ENCODE data around the gene PCGF3. TPM values are rescaled to one million over a fixed set of nuclear protein-coding genes. Genes with fewer than 3 reads are reported as not detected.

Gene PCGF3
- total and polyA plus RNA-seq, 9 of the 15 experiments (the other 6 are each of a cell fraction or from before 2014, with no cell fraction given), result 2.6 to 46.1 (median 20.3) TPM

DNA sequence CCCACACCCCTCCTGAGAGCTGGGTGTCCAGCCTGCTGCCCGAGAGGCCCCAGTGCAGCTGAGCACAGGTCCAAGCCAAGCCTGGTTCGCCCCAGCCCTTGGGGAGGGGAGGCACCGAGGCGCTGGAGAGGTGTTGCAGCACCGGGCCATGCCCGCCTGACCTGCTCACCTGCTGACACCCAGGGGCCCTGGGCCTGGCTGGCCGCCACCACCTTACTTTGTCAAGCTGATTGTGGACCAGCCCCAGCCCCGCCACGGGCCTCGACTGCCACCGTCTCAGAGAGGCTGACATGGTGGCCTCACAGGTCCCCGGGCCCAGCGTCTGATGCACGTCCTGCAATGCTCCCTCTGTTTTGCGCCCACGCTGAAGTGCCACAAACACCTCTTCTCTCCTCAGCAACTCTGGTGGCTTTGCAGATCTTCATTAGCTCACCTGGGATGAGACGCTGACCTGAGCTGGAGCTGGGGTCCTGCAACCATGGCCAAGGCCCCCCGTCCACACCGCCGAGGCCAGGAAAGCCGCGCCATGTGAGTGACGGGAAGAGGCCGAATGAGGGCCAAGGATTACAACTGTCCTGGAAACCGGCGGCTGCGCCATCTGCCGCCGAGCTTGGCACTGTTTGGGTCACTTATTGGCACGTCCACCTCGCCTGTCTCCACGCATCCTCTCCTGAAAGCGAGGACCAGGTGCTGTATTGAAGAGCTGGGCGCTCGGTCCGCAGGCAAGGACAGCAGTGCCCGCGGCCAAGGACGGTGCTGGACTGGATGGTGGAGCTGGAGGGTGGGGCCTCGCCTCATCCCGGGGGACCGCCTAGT lies 112.7 kb downstream of the PCGF3 start:
- POLR2A ChIA-PET, result interaction anchor here (0.6 to 0.9 kb wide), 3 partner anchors 36 to 458 kb away, joined by 3 read pairs; no protein-coding TSS in a partner anchor

More for the DNA sequence above, 112.7 kb downstream of the PCGF3 start:
- in situ Hi-C loops (cut with MboI) (no loop called here), intact Hi-C loops (cut with micrococcal nuclease) (no loop called here)
- no TSS peak for BruUV-seq (replicated peaks)
- FAIRE-seq (no peak), ATAC-seq (no peak), DNase-seq (ENCODE audit: extremely low read depth in 1 of 4, low spot score in 3 of 4) (no peak)
- H3K9ac ChIP-seq (ENCODE audit: insufficient read depth in 1 of 2, low read depth in 2 of 2, low read length in 2 of 2), result no peak overlapping the region
- H3K4me3 ChIP-seq, result no peak overlapping the region
- H3K79me2 ChIP-seq (ENCODE audit: control insufficient read depth, insufficient read depth, low read length), result no peaks in the 10 kb centered on the region
- no peak overlapping the region for H3K27ac ChIP-seq (ENCODE audit: extremely low read depth, low read depth, low read length)
- TF ChIP-seq CAMTA2 (CRISPR knock-in tag; conservative IDR thresholded peaks at IDR 0.05) (no peak), PTTG1 (tag; IDR thresholded peaks at IDR 0.05; ENCODE audit: low read depth) (no peak), NEUROD1 (IDR thresholded peaks at IDR 0.05; ENCODE audit: borderline replicate concordance, low read depth, low read length, partially characterized antibody) (no peak), CXXC5 (CRISPR knock-in tag; IDR thresholded peaks at IDR 0.05) (no peak), ZKSCAN1 (IDR thresholded peaks at IDR 0.05; ENCODE audit: low read depth, low read length) (no peak), ZNF146 (CRISPR knock-in tag; IDR thresholded peaks at IDR 0.05; ENCODE audit: unreplicated experiment) (no peak), ZFPM2 (CRISPR knock-in tag; IDR thresholded peaks at IDR 0.05) (no peak), TCF7L2 (IDR thresholded peaks at IDR 0.05; ENCODE audit: low read depth, low read length) (no peak)
- TF ChIP-seq, protein P1, sequence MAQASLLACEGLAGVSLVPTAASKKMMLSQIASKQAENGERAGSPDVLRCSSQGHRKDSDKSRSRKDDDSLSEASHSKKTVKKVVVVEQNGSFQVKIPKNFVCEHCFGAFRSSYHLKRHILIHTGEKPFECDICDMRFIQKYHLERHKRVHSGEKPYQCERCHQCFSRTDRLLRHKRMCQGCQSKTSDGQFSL (CRISPR knock-in tag; IDR thresholded peaks at IDR 0.05), result no peak
- TF ChIP-seq, protein P1 (tag; IDR thresholded peaks at IDR 0.05), result no peak
- TF ChIP-seq, protein P2, sequence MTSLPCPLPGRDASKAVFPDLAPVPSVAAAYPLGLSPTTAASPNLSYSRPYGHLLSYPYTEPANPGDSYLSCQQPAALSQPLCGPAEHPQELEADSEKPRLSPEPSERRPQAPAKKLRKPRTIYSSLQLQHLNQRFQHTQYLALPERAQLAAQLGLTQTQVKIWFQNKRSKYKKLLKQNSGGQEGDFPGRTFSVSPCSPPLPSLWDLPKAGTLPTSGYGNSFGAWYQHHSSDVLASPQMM (CRISPR knock-in tag; IDR thresholded peaks at IDR 0.05), result no peak
- TF ChIP-seq, protein P3, sequence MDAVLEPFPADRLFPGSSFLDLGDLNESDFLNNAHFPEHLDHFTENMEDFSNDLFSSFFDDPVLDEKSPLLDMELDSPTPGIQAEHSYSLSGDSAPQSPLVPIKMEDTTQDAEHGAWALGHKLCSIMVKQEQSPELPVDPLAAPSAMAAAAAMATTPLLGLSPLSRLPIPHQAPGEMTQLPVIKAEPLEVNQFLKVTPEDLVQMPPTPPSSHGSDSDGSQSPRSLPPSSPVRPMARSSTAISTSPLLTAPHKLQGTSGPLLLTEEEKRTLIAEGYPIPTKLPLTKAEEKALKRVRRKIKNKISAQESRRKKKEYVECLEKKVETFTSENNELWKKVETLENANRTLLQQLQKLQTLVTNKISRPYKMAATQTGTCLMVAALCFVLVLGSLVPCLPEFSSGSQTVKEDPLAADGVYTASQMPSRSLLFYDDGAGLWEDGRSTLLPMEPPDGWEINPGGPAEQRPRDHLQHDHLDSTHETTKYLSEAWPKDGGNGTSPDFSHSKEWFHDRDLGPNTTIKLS (IDR thresholded peaks at IDR 0.05; ENCODE audit: borderline replicate concordance, low read depth), result no peak
- H3K27me3 ChIP-seq (ENCODE audit: control insufficient read depth in 2 of 2, insufficient read depth in 2 of 2, low read length in 2 of 2), result peaks cover 30 to 86% of the 10 kb centered on the region in 2 experiments; a peak in 4 of 5 replicates
- no peaks in the 10 kb centered on the region for H3K36me3 ChIP-seq (ENCODE audit: control insufficient read depth, insufficient read depth, low read length)
- H3K4me2 ChIP-seq (ENCODE audit: insufficient read depth, low read length), result no peak overlapping the region
- H4K20me1 ChIP-seq (replicated peaks; ENCODE audit: control insufficient read depth, insufficient read depth, low read length), result no peaks in the 10 kb centered on the region; the same call in 1 of the 2 replicates
- peaks cover 0 to 16% of the 10 kb centered on the region in 2 experiments; a peak in 2 of 5 replicates for H3K4me1 ChIP-seq (replicated peaks in 1 of 2; ENCODE audit: control insufficient read depth in 2 of 2, insufficient read depth in 2 of 2, low read length in 2 of 2)
- H3K9me1 ChIP-seq (ENCODE audit: control insufficient read depth, insufficient read depth, low read length), result no peaks in the 10 kb centered on the region
- H2AFZ ChIP-seq (ENCODE audit: low read depth, low read length), result no peak overlapping the region
- no peaks in the 10 kb centered on the region for H3K9me3 ChIP-seq (replicated peaks; ENCODE audit: control insufficient read depth, insufficient read depth, low read depth, low read length)
- 24% methylated on average over 30 of the region's 42 CpGs for WGBS (ENCODE audit: insufficient coverage, low coverage, missing lambda C conversion rate)
- CTCF ChIA-PET (ENCODE audit: low intra/inter-chr PET ratio), result no interaction called here

Data from K562 (cell line).